ENCODE results near the gene ME1. TPM values are rescaled to one million over a fixed set of nuclear protein-coding genes. Genes with fewer than 3 reads are reported as not detected.

The ME1 gene
- total and polyA plus RNA-seq, 2 donors (not counting 3 experiments of a cell fraction or from before 2014, with no cell fraction given): 7.3 to 29.3 TPM

DNA sequence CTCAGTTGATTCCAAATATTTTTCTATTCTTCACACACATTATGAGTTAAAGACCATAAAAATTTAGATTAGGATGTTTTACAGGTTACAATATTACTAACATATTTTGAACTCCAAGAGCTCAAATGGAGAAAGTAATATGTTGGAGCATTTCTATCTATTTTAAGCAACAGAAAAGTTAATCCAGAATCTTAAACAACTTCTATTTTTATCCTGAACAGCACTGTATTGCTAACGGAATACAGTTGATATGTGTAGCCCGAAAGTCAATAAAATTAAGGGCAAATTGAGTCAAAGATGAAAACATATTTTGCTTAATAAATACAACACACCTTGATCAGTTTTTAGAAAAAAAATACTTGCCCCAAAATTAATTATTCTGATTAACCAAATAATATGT lies 97.4 kb downstream of the ME1 start:
- H4K20me1 ChIP-seq (replicated peaks; ENCODE audit: control insufficient read depth, extremely low read depth, insufficient read depth, low read length): no peaks in the 10 kb centered on the region
- no peak overlapping the region for H3K4me2 ChIP-seq (ENCODE audit: insufficient read depth, low read length)
- no peak overlapping the region for H3K4me3 ChIP-seq (replicated peaks in 1 of 3; ENCODE audit: insufficient read depth in 1 of 3, low read depth in 1 of 3, low read length in 3 of 3)
- H3K9me1 ChIP-seq (replicated peaks; ENCODE audit: control insufficient read depth, extremely low read depth, insufficient read depth, low read length): no peaks in the 10 kb centered on the region
- no peak overlapping the region for H3K9ac ChIP-seq (replicated peaks; ENCODE audit: extremely low read depth, insufficient read depth, low read length)
- no peak for FAIRE-seq
- no peaks in the 10 kb centered on the region for H3K9me3 ChIP-seq (replicated peaks; ENCODE audit: control insufficient read depth, insufficient read depth, low read length)
- no peaks in the 10 kb centered on the region for H3K4me1 ChIP-seq (ENCODE audit: control insufficient read depth, extremely low read depth, insufficient read depth, low read length)
- no TSS peak for BruUV-seq (replicated peaks)
- no peak for DNase-seq (ENCODE audit: low read depth, low spot score)
- H3K79me2 ChIP-seq (ENCODE audit: control insufficient read depth, insufficient read depth, low read length): no peaks in the 10 kb centered on the region
- H2AFZ ChIP-seq (ENCODE audit: low read depth, low read length): no peak overlapping the region
- H3K36me3 ChIP-seq (ENCODE audit: control insufficient read depth in 2 of 2, extremely low read depth in 1 of 2, insufficient read depth in 2 of 2, low read length in 2 of 2): no peaks in the 10 kb centered on the region
- no peak overlapping the region for H3K27ac ChIP-seq (ENCODE audit: insufficient read depth, low read depth, low read length)
- intact Hi-C loops (cut with micrococcal nuclease): no loop called here
- TF ChIP-seq GATA2 (IDR thresholded peaks at IDR 0.05; ENCODE audit: insufficient read depth, insufficient read length, low read depth, low read length) (no peak), MYC (IDR thresholded peaks at IDR 0.05; ENCODE audit: low read depth, low read length) (no peak), POLR2AphosphoS5 (IDR thresholded peaks at IDR 0.05; ENCODE audit: insufficient read depth, low read depth, low read length) (no peak), FOS (IDR thresholded peaks at IDR 0.05; ENCODE audit: borderline replicate concordance, insufficient read depth, low read length) (no peak), JUN (IDR thresholded peaks at IDR 0.05; ENCODE audit: borderline replicate concordance, insufficient read depth, insufficient read length, low read depth) (no peak), EZH2 (IDR thresholded peaks at IDR 0.05; ENCODE audit: borderline replicate concordance, low read depth, low read length, severe bottlenecking) (no peak), POLR2A (IDR thresholded peaks at IDR 0.05; ENCODE audit: low read depth, low read length) (no peak)
- TF ChIP-seq, protein P1, sequence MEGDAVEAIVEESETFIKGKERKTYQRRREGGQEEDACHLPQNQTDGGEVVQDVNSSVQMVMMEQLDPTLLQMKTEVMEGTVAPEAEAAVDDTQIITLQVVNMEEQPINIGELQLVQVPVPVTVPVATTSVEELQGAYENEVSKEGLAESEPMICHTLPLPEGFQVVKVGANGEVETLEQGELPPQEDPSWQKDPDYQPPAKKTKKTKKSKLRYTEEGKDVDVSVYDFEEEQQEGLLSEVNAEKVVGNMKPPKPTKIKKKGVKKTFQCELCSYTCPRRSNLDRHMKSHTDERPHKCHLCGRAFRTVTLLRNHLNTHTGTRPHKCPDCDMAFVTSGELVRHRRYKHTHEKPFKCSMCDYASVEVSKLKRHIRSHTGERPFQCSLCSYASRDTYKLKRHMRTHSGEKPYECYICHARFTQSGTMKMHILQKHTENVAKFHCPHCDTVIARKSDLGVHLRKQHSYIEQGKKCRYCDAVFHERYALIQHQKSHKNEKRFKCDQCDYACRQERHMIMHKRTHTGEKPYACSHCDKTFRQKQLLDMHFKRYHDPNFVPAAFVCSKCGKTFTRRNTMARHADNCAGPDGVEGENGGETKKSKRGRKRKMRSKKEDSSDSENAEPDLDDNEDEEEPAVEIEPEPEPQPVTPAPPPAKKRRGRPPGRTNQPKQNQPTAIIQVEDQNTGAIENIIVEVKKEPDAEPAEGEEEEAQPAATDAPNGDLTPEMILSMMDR (IDR thresholded peaks at IDR 0.05; ENCODE audit: extremely low read depth in 1 of 2, insufficient read depth in 1 of 2, low read depth in 1 of 2, low read length in 2 of 2): no peak
- TF ChIP-seq, protein P2, sequence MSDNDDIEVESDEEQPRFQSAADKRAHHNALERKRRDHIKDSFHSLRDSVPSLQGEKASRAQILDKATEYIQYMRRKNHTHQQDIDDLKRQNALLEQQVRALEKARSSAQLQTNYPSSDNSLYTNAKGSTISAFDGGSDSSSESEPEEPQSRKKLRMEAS (IDR thresholded peaks at IDR 0.05; ENCODE audit: insufficient read depth, insufficient read length): no peak
- ChIA-PET POLR2A (no interaction called here), CTCF (no interaction called here)
- dilution Hi-C loops (cut with MboI; ENCODE audit: extremely low pct_ligation_motif_present, low sequenced_read_pairs): no loop called here
- no peaks in the 10 kb centered on the region for H3K27me3 ChIP-seq (ENCODE audit: control insufficient read depth in 2 of 2, insufficient read depth in 2 of 2, low read length in 2 of 2)

Data from endothelial cell of umbilical vein (primary cell).